GM12878 (cell line): Measurements from ENCODE around the gene PC. TPM values are rescaled to one million over a fixed set of nuclear protein-coding genes. Genes with fewer than 3 reads are reported as not detected.

Source experiments
- FOXK2 ChIP-seq: fragments of 450-650 bp; IDR thresholded peaks from 2 replicates; pipeline ENCODE4 v1.6.1; 2017; ENCODE audit warnings: mild to moderate bottlenecking, moderate library complexity
- HCFC1 ChIP-seq: fragments of 150-350 bp; IDR thresholded peaks from 2 replicates; pipeline ENCODE4 v1.6.1; 2014; ENCODE audit warnings: low read length
- IRF4 ChIP-seq: IDR thresholded peaks from 2 replicates; pipeline ENCODE4 v1.6.1; 2011; ENCODE audit warnings: low read depth, low read length
- KLF5 ChIP-seq: fragments of 450-650 bp; IDR thresholded peaks from 2 replicates; pipeline ENCODE4 v1.6.1; 2014; ENCODE audit warnings: mild to moderate bottlenecking; ENCODE audit not compliant: partially characterized antibody
- MXI1 ChIP-seq: fragments of 150-350 bp; IDR thresholded peaks from 2 replicates; pipeline ENCODE4 v1.6.1; 2011; ENCODE audit warnings: low read depth, mild to moderate bottlenecking, inconsistent platforms, low read length, improper control_type of control experiment
- NBN ChIP-seq: fragments of 450-650 bp; IDR thresholded peaks from 2 replicates; pipeline ENCODE4 v1.6.1; 2016
- NFIC ChIP-seq: IDR thresholded peaks from 2 replicates; pipeline ENCODE4 v1.6.1; 2012; ENCODE audit warnings: low read depth, mild to moderate bottlenecking, inconsistent platforms, low read length, moderate library complexity
- NFYB ChIP-seq: IDR thresholded peaks from 2 replicates; pipeline ENCODE4 v1.6.1; 2011; ENCODE audit warnings: low read depth, mild to moderate bottlenecking, low read length, improper control_type of control experiment, moderate library complexity; ENCODE audit not compliant: insufficient read depth
- PAX5 ChIP-seq: IDR thresholded peaks from 2 replicates; pipeline ENCODE4 v1.6.1; 2011; ENCODE audit warnings: low read depth, low read length, borderline replicate concordance
- POLR2AphosphoS5 ChIP-seq: IDR thresholded peaks from 2 replicates; pipeline ENCODE4 v1.6.1; 2011; ENCODE audit warnings: mild to moderate bottlenecking, low read length, inconsistent platforms
- PRDM15 ChIP-seq: fragments of 450-650 bp; formaldehyde crosslinking; IDR thresholded peaks from 2 replicates; pipeline ENCODE4 v1.4.0; 2020; ENCODE audit warnings: mild to moderate bottlenecking, moderate library complexity
- RELB ChIP-seq: fragments of 450-650 bp; IDR thresholded peaks from 2 replicates; pipeline ENCODE4 v1.6.1; 2017; ENCODE audit warnings: low read depth, mild to moderate bottlenecking, moderate library complexity
- RFX5 ChIP-seq: IDR thresholded peaks from 2 replicates; pipeline ENCODE4 v1.6.1; 2011; ENCODE audit warnings: low read depth, low read length, improper control_type of control experiment
- STAT1 ChIP-seq: fragments of 450-650 bp; conservative IDR thresholded peaks from 2 replicates; pipeline ENCODE4 v1.6.1; 2014; ENCODE audit warnings: antibody characterized with exemption, mild to moderate bottlenecking
- TCF3 ChIP-seq: IDR thresholded peaks from 2 replicates; pipeline ENCODE4 v1.6.1; 2012; ENCODE audit warnings: low read depth, mild to moderate bottlenecking, low read length, borderline replicate concordance; ENCODE audit not compliant: insufficient read depth
- ZBTB33 ChIP-seq: fragments of 450-650 bp; IDR thresholded peaks from 2 replicates; pipeline ENCODE4 v1.6.1; 2017; ENCODE audit warnings: mild to moderate bottlenecking
- ZNF24 ChIP-seq: fragments of 450-650 bp; IDR thresholded peaks from 2 replicates; pipeline ENCODE4 v1.6.1; 2017; ENCODE audit warnings: antibody characterized with exemption, mild to moderate bottlenecking
- ZZZ3 ChIP-seq: IDR thresholded peaks from 2 replicates; pipeline ENCODE4 v1.6.1; 2011; ENCODE audit warnings: low read depth; ENCODE audit not compliant: control insufficient read depth, insufficient read length
- polyA plus RNA-seq, 11 experiments: library from polyadenylated mRNA; depleted of rRNA in 4 of 11; unstranded in 6 of 11; stranded (reverse) in 5 of 11; fragments of >200 nt; fragmentation: Nextera tagmentation in 4 of 11; fragmentation: Illumina TruSeq in 1 of 11; extraction: Ambion mirVana in 4 of 11; extraction: Trizol in 1 of 11; gene quantifications; 1 replicate in 1 of 11; 2 replicates in 10 of 11; pipeline versions ENCODE4 v1.2.1 to v1.2.3, GENCODE V29; 2011 to 2016; ENCODE audit warnings: inconsistent platforms in 2 of 11, missing spikeins in 2 of 11, low read depth in 1 of 11
- total RNA-seq, 4 experiments: library from RNA; depleted of rRNA in 3 of 4; stranded (reverse); fragments of >200 nt in 3 of 4; fragmentation: Illumina TruSeq in 1 of 4; extraction: Trizol in 1 of 4; gene quantifications; 2 replicates each; pipeline versions ENCODE4 v1.2.1 to v1.2.3, GENCODE V29; 2013 to 2021
- TF ChIP-seq, protein P1 (sequence below): IDR thresholded peaks from 2 replicates; pipeline ENCODE4 v1.6.1; 2012; ENCODE audit warnings: low read depth, low read length, improper control_type of control experiment
- TF ChIP-seq, protein P2 (sequence below): IDR thresholded peaks from 2 replicates; pipeline ENCODE4 v1.6.1; 2011; ENCODE audit warnings: mild to moderate bottlenecking, low read depth, low read length, moderate library complexity; ENCODE audit not compliant: insufficient replicate concordance

The PC gene
- total and polyA plus RNA-seq, 10 of the 15 experiments (the other 5 are each of a cell fraction or from before 2014, with no cell fraction given), result 0.22 to 10.3 (median 4.5) TPM

GRCh38 chr11:66855574-66856495 lies 102.3 kb downstream of the PC start (continued):
- TF ChIP-seq ZBTB33 (no peak), NFYB (peak; percentile 45; the same call in 1 of the 2 replicates), TCF3 (no peak), RELB (peak; percentile 74), MXI1 (no peak; the same call in 1 of the 2 replicates), IRF4 (no peak), PRDM15 (no peak), STAT1 (0 out of 2 replicates have a peak, but pooled peaks have one; percentile 32), NFIC (no peak), FOXK2 (no peak), NBN (no peak), RFX5 (no peak), ZZZ3 (no peak), HCFC1 (no peak), KLF5 (no peak), POLR2AphosphoS5 (peak; percentile 66; the same call in 1 of the 2 replicates), ZNF24 (no peak), PAX5 (no peak)
- TF ChIP-seq, protein P1, sequence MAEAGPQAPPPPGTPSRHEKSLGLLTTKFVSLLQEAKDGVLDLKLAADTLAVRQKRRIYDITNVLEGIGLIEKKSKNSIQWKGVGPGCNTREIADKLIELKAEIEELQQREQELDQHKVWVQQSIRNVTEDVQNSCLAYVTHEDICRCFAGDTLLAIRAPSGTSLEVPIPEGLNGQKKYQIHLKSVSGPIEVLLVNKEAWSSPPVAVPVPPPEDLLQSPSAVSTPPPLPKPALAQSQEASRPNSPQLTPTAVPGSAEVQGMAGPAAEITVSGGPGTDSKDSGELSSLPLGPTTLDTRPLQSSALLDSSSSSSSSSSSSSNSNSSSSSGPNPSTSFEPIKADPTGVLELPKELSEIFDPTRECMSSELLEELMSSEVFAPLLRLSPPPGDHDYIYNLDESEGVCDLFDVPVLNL, result no peak
- TF ChIP-seq, protein P2, sequence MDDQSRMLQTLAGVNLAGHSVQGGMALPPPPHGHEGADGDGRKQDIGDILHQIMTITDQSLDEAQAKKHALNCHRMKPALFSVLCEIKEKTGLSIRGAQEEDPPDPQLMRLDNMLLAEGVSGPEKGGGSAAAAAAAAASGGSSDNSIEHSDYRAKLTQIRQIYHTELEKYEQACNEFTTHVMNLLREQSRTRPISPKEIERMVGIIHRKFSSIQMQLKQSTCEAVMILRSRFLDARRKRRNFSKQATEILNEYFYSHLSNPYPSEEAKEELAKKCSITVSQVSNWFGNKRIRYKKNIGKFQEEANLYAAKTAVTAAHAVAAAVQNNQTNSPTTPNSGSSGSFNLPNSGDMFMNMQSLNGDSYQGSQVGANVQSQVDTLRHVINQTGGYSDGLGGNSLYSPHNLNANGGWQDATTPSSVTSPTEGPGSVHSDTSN, result no peak
